ENCODE data around the gene RFC4.

RFC4 gene

GRCh38 chr3:186785495-186786018 lies 20.7 kb downstream of the RFC4 start:
- no peak for DNase-seq

- no peak for DNase-seq
Observed at GRCh38 chr3:186784820-186785494, 21.3 kb downstream of the RFC4 start.

DNA sequence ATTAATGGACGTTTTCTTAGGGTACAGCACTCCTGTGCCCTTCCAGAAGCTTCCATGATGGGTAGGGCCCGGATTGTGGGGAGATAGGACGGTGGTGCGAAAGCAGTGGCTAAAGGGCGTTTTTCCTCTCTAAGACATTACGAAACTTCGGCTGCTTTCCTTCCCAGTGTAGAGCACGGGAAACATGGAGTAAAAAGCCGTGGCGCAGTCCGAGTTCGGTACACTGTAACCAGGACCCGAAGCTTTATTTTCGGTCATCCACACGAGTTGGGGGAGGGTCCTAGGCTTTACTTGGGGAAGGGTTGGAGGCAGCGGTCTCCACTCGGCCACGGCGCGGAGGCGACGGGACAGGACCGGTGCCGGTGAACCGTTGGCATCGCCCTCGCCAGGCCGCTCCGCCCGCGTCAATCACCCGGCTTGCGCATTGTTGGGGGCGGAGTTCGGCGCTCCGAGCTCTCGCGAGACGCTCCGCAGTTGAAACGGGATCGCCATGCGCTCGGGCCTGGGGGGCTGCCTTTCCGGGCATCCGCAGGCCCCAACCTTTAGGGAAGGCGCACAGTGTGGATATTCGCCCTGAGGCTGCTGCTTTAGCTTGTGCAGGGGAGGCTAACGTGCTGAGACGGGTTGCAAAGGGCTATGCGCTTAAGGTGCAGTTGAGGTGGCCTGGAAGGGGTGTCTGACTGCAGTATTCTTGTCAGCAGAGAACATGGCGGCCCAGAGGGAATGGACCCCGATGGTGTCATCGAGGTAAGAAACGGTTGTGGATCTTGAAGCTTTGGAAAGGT lies 22.4 kb downstream of the RFC4 start:
- peak; percentile 77 for DNase-seq

DNA sequence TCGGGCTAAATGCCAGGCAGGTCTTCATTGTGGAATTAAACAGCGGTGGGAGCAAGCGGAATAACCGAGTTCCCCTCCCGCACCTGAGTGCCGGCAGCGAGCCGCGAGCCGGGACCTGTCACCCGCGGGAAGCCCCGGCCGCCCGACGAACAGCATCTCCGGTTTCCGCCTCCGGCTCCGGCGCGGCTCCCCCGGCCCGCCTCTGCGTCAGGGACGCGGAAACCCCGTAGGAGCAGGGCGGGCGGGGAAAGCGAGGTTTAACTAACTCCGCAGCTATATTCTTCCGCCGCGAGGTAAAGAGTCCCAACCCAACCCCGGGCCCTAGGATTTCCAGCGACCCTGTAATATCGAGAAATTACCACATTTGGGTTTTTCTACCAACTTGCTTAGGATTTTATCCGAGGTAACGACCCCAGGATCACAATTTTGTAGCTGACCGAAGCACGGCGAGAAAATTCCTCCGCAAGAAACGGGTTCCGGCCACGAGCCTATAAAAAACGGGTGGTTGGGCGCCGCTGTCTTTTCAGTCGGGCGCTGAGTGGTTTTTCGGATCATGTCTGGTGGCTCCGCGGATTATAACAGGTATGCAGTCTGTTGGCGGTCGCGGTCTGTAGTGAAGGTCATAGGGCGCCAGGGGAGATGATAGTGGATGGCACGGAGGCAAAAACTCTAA lies 23.1 kb downstream of the RFC4 start, which contains the start of gene EIF4A2:
Gene EIF4A2 (plus strand): TSS at position 520 of the 673 bp plus-strand sequence. CDS start 34 bp downstream, at position 554.
- DNase-seq = peak; percentile 95

DNA sequence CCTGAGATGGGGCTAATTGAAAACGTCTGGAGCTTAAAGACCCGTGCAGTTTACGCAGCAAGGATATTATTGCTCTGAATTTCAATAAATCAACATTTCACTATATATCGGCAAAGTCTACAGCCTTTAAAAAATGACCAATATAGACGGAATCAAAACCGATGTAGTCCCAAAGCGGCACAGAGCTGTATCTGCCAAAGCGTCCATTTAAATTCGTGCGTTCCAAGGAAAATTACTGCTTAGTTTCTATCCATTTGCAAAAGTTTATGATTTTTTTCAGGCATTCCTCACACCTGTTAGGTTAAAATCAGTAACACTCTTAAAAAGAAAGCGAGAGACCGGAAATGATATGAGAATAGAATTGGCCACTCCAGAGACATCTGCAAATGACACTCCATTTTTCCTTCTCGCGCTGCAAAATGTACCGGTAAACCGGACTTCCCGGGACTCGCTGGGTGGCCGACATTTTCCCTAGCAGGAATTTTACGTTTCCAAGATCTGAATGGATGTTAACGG lies 23.7 kb downstream of the RFC4 start:
- no peak for DNase-seq

- DNase-seq = no peak
Observed at GRCh38 chr3:186779204-186779603, 27.1 kb downstream of the RFC4 start.

DNA sequence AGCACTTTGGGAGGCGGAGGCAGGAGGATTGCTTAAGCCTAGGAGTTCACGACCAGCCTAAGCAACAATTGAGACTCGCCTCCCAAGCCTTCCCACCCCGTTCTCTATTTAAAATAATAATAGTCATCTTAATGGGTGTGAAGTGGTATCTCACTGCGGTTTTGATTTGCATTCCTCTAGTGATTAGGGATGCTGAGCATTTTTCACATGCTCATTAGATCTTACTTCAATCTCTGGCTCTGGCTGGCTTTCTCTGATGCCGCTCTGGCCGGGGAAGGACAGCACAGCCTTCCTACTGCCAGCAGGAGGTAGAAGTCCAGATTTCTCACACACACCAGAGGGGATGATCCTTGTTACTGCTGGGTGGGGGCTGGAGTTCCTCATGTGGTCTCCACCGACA lies 30.3 kb downstream of the RFC4 start:
- peak; percentile 29 for DNase-seq

DNA sequence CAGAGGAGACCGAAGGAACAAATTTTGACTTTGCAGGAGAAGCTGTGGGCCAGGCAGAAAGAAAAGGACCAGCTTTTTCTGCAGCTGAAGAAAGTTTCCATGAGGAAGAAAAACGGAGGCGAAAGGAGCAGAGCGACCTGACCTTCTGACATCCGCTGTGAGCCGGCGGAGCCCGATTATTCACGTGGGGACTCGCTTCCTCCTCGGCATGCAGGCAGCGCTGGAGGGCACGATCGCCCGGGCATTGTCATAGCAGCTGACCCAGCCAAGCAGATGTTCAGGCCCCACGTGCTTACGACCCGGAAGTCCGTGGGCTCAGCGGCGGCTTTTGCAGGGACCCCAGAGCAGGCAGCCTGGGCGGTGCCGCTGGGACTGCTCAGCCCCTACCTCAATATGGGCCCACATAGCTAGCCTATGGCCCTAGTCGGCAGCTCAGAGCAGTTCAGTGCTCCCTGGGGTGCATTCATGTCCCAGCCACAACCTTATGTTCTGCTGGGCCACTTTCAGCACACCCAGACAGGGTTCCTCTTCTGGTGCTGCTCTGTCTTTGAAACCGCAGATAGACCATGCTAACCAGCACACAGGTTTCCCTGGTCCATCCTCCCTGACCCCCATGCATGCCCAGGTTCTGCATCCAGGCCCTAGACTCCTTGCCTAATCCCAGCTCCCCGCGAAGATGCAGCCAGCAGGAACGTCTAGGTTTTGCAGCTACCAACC lies 33.4 kb downstream of the RFC4 start:
- no peak for DNase-seq

- no peak for DNase-seq
Observed at GRCh38 chr3:186772281-186772694, 34.0 kb downstream of the RFC4 start.

- DNase-seq = no peak
Observed at GRCh38 chr3:186760897-186761447, 45.3 kb downstream of the RFC4 start.

DNA sequence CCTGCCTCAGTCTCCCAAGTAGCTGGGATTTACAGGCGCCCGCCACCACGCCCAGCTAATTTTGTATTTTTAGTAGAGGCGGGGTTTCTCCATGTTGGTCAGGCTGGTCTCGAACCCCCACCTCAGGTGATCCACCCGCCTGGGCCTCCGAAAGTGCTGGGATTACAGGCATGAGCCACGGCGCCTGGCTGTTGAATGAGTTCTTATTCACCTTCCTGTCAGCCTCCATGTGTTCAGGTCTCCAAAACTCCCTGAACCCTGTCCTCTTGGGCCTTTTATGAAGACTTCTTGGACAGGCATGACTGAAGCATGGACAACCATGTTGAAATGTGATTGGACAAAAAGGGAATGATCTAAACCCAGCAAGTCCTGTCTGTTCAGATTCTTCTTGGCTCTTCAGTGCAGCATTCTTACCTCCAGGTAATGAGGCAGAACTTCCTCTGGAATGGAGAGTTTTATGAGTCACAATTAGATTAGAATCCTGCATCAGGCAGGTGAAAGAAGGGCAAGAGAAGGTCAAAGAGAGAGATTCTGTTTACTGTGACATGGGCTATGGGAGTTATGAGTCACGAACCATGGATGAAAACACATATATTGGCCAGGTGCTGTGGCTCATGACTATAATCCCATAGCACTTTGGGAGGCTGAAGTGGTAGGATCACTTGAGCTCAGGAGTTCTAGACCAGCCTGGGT lies 46.0 kb downstream of the RFC4 start:
- DNase-seq = no peak

DNA sequence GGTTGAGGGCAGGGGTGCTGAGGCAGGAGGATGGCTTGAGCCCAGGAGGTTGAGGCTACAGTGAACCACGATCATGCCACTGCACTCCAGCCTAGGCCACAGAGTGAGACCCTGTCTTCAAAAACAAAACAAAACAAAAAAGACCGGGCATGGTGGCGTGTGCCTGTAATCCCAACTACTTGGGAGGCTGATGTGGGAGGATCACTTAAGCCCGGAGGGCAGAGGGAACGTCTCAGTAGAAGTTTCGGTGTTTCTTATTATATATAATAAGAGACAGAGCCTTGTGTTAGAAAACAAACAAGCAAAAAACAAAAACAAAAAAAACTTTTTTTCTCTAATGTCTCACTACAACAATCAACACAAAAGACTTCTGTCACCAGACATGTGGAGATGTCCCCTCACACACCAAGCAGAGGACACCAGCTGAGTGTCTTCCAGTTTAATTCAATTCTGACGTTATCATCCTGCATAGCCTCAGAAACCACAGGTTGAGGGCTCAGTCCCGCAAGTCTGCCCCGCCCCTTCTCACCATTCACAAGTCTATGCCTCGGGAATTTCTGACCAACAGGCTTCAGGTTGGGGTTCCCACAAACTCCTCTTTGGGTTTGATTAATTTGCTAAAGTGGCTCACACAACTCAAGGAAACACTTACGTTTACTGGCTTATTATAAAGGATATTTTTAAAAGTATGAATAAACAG lies 46.9 kb downstream of the RFC4 start:
- DNase-seq = no peak

- peak; percentile 88 for DNase-seq
Observed at GRCh38 chr3:186757686-186758220, 48.5 kb downstream of the RFC4 start.

DNA sequence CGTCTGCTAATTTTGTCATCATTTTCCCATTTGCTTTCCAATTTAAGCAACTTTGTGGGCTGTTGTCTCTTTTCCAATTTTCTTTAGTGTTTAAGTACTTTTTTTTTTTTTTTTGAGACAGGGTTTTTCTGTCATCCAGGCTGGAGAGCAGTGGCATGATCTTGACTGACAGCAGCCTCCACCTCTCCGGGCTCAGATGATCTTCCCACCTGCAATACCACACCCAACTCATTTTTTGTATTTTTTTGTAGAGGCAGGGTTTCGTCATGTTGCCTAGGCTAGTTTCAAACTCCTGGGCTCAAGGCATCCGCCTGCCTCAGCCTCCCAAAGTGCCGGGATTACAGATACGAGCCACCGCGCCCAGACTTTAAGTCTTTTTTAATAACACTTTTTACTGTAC lies 49.1 kb downstream of the RFC4 start:
- no peak for DNase-seq

- no peak for DNase-seq
Observed at GRCh38 chr3:186754871-186755270, 51.4 kb downstream of the RFC4 start.

DNA sequence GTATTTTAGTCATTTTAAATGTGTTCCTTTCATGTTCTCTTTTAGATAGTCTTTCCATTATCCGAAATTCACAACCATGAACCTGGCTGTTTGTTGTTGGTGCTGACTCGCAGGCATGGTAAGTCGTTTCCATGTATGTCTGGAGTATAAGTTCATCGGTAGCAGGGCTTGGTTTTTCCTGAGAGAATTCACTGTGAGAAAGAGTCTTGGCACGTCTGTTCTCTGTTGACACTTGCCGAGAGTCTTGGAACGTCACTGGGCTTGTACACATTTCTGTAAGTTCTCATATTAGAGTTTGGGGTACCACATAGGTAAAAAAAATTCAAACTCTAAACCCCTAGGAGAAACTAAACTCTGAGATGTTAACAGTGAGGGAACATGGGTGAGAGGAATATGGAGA lies 52.3 kb downstream of the RFC4 start:
- DNase-seq = no peak

- no peak for DNase-seq
Observed at GRCh38 chr3:186751480-186751879, 54.8 kb downstream of the RFC4 start.

- no peak for DNase-seq
Observed at GRCh38 chr3:186750316-186750715, 56.0 kb downstream of the RFC4 start.

GRCh38 chr3:186746008-186746407 lies 60.3 kb downstream of the RFC4 start:
- no peak for DNase-seq

DNA sequence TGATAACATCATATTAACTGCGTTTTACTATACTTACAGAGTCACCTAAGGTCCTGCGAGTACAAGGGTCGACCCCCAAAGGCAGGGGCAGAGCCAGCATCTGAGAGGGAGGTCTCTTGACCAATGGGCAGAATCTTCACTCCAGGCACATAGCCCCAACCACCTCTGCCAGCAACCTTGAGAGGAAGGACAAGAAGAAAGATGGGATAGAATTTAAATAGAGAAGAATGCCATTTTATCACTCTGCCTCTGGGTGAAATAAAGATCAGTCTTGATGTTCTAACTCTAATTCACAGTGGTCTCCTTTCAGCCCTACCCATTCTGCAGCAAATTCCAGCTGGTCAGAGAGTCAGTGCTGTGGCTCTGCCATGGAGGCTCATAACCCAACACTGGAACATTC lies 62.6 kb downstream of the RFC4 start:
- DNase-seq = no peak
